ENCODE data around the gene HAUS3.

- TF ChIP-seq CTCF (conservative IDR thresholded peaks at IDR 0.05; ENCODE audit: low read depth, low read length): no peak
- TF ChIP-seq EZH2 (IDR thresholded peaks at IDR 0.05; ENCODE audit: low read length, unreplicated experiment): no peak
Observed at GRCh38 chr4:2193326-2193725, 48.6 kb downstream of the HAUS3 start.
